MM.1S (cell line): ENCODE results near the gene HAGHL.
"Not testable (repeated sequence)": the region's sequence is repeated elsewhere in the genome, so short reads cannot be mapped to it uniquely, and the experiment has no call there.

Experiments used
- DNase-seq: peaks from one replicate; pipeline ENCODE4 v3.0.0-alpha.2; 2015
- H2AFZ ChIP-seq: fragments of 300-600 bp; sonication (generic); 2 replicates; pipeline ENCODE4 v1.6.0; 2016; ENCODE audit warnings: antibody characterized with exemption, low read length
- H3F3A ChIP-seq: fragments of 300-600 bp; sonication (generic); 2 replicates; pipeline ENCODE4 v1.6.1; 2016; ENCODE audit warnings: mild to moderate bottlenecking, antibody characterized with exemption, low read length, moderate library complexity, mixed read lengths; ENCODE audit not compliant: insufficient read depth
- H3K27ac ChIP-seq: fragments of 300-600 bp; sonication (generic); 2 replicates; pipeline ENCODE4 v1.5.1; 2016; ENCODE audit warnings: mild to moderate bottlenecking, low read length
- H3K27me3 ChIP-seq: fragments of 300-600 bp; sonication (generic); replicated peaks from 2 replicates; pipeline ENCODE4 v1.6.0; 2016; ENCODE audit warnings: low read length; ENCODE audit not compliant: insufficient read depth
- H3K36me3 ChIP-seq: fragments of 300-600 bp; sonication (generic); replicated peaks from 2 replicates; pipeline ENCODE4 v1.6.1; 2016; ENCODE audit warnings: mild to moderate bottlenecking, low read length, mixed read lengths; ENCODE audit not compliant: insufficient read depth
- H3K4me1 ChIP-seq: fragments of 300-600 bp; sonication (generic); 2 replicates; pipeline ENCODE4 v1.6.1; 2016; ENCODE audit warnings: low read length, mixed read lengths
- H3K4me2 ChIP-seq: fragments of 300-600 bp; sonication (generic); 2 replicates; pipeline ENCODE4 v1.6.0; 2016; ENCODE audit warnings: low read depth, low read length
- H3K4me3 ChIP-seq: fragments of 300-600 bp; sonication (generic); 2 replicates; pipeline ENCODE4 v1.5.1; 2016; ENCODE audit warnings: low read length, mixed read lengths
- H3K79me2 ChIP-seq: fragments of 300-600 bp; sonication (generic); 2 replicates; pipeline ENCODE4 v1.6.1; 2016; ENCODE audit warnings: mixed run types, low read length, mixed read lengths
- H3K9ac ChIP-seq: fragments of 300-600 bp; sonication (generic); 2 replicates; pipeline ENCODE4 v1.6.1; 2016; ENCODE audit warnings: low read length, mixed read lengths
- H3K9me2 ChIP-seq: fragments of 300-600 bp; sonication (generic); replicated peaks from 2 replicates; pipeline ENCODE4 v1.6.1; 2016; ENCODE audit warnings: mild to moderate bottlenecking, low read length, mixed read lengths; ENCODE audit not compliant: insufficient read depth
- H3K9me3 ChIP-seq: fragments of 300-600 bp; sonication (generic); replicated peaks from 2 replicates; pipeline ENCODE4 v1.6.1; 2016; ENCODE audit warnings: mild to moderate bottlenecking, low read length, mixed read lengths; ENCODE audit not compliant: insufficient read depth
- H4K20me1 ChIP-seq: fragments of 300-600 bp; sonication (generic); 2 replicates; pipeline ENCODE4 v1.6.1; 2016; ENCODE audit warnings: mild to moderate bottlenecking, low read length, moderate library complexity, mixed read lengths; ENCODE audit not compliant: insufficient read depth
- EZH2 ChIP-seq: fragments of 300-600 bp; sonication (generic); optimal IDR thresholded peaks from 2 replicates; pipeline ENCODE3; 2017; ENCODE audit warnings: low read depth, mild to moderate bottlenecking, antibody characterized with exemption, low read length, mixed read lengths
- EZH2phosphoT487 ChIP-seq: fragments of 300-600 bp; sonication (generic); IDR thresholded peaks from 2 replicates; pipeline ENCODE4 v1.6.1; 2018; ENCODE audit warnings: antibody characterized with exemption, low read length
- TF ChIP-seq, protein P1 (sequence below): fragments of 300-600 bp; sonication (generic); IDR thresholded peaks from 2 replicates; pipeline ENCODE4 v1.5.1; 2016; ENCODE audit warnings: antibody characterized with exemption, low read length, mixed read lengths

Gene HAGHL

DNA sequence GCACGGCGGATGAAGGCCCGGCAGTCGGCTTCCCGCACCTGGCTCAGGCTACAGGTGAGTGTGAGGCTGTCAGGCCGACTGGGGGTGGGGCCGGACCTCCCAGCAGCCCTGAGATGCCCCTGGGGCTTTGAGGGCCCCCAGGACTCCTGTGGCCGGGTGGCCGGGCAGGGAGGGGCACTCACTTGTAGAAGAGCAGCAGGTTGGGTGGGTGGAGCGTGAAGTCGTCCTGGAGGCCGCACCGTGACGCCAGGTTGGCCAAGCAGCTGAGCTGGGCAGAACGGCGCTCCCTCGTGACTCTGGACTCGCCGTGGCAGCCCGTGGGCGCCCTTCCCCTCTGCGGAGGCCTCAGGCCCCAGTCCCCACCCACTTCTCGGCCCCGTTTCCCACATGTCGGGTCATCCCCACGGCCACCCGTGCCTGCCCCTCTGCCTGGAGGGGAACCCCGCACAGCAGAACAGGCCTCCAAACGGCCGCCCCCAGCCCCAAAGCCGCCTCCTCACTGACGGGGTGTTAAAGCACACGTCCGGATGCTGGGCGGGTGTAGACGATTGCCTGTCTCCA lies 48.4 kb downstream of the HAGHL start:
- Histone ChIP-seq H3K4me2 (no peak overlapping the region), H3K27ac (no peak overlapping the region), H3K9me2 (no peaks in the 10 kb centered on the region), H3K4me1 (no peaks in the 10 kb centered on the region), H3K36me3 (no peaks in the 10 kb centered on the region), H3K4me3 (no peak overlapping the region), H3K9ac (no peak overlapping the region), H3K79me2 (no peaks in the 10 kb centered on the region), H3K27me3 (peaks cover 89% of the 10 kb centered on the region), H4K20me1 (no peaks in the 10 kb centered on the region), H3F3A (no peaks in the 10 kb centered on the region), H3K9me3 (no peaks in the 10 kb centered on the region), H2AFZ (no peak overlapping the region)
- TF ChIP-seq EZH2 (no peak), EZH2phosphoT487 (0 out of 2 replicates have a peak, but pooled peaks have one; percentile 53)
- DNase-seq = no peak

DNA sequence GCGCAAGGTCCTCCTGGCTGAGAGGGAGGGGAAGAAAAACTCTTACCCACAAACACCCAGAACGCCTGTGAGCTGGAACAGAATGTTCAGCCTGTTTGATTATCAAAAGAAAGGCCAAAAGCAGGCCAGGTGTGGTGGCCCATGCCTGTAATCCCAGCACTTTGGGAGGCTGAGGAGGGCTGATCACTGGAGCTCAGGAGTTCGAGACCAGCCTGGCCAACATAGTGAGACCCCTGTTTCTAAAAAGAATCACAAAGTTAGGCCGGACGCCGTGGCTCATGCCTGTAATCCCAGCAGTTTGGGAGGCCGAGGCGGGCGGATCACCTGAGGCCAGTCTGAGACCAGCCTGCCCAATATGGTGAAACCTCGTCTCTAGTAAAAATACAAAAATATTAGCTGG lies 49.4 kb downstream of the HAGHL start:
- H3K27me3 ChIP-seq = peaks cover 93% of the 10 kb centered on the region
- H3K27ac ChIP-seq, H3K4me3 ChIP-seq, H3K36me3 ChIP-seq, H3K79me2 ChIP-seq, H3K4me1 ChIP-seq, H4K20me1 ChIP-seq, H3K9me2 ChIP-seq, H3K9ac ChIP-seq, H3K4me2 ChIP-seq, H2AFZ ChIP-seq, DNase-seq, H3F3A ChIP-seq, H3K9me3 ChIP-seq: not testable (repeated sequence)

DNA sequence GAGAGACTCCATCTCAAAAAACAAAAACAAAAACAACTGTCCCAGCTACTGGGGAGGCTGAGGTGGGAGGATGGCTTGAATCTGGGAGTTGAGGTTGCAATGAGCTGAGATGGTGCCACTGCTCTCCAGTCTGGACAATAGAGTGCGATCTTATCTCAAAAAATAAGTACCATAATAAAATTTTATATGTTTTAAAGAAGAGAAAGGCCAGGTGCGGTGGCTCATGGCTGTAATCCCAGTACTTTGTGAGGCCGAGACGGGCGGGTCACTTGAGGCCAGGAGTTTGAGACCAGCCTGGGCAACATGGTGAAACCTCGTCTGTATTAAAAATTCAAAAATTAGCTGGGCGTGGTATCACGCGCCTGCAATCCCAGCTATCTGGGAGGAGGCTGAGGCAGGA lies 49.9 kb downstream of the HAGHL start:
- Histone ChIP-seq H2AFZ (no peak overlapping the region), H3K27ac (no peak overlapping the region), H3K4me2 (no peak overlapping the region), H3K4me1 (no peaks in the 10 kb centered on the region), H3F3A (no peaks in the 10 kb centered on the region), H4K20me1 (no peaks in the 10 kb centered on the region), H3K9me2 (no peaks in the 10 kb centered on the region), H3K27me3 (peaks cover 93% of the 10 kb centered on the region), H3K79me2 (no peaks in the 10 kb centered on the region), H3K9ac (no peak overlapping the region), H3K36me3 (no peaks in the 10 kb centered on the region), H3K4me3 (no peak overlapping the region), H3K9me3 (no peaks in the 10 kb centered on the region)
- TF ChIP-seq, protein P1, sequence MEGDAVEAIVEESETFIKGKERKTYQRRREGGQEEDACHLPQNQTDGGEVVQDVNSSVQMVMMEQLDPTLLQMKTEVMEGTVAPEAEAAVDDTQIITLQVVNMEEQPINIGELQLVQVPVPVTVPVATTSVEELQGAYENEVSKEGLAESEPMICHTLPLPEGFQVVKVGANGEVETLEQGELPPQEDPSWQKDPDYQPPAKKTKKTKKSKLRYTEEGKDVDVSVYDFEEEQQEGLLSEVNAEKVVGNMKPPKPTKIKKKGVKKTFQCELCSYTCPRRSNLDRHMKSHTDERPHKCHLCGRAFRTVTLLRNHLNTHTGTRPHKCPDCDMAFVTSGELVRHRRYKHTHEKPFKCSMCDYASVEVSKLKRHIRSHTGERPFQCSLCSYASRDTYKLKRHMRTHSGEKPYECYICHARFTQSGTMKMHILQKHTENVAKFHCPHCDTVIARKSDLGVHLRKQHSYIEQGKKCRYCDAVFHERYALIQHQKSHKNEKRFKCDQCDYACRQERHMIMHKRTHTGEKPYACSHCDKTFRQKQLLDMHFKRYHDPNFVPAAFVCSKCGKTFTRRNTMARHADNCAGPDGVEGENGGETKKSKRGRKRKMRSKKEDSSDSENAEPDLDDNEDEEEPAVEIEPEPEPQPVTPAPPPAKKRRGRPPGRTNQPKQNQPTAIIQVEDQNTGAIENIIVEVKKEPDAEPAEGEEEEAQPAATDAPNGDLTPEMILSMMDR = no peak
- TF ChIP-seq EZH2 (no peak), EZH2phosphoT487 (no peak)
- DNase-seq = no peak

DNA sequence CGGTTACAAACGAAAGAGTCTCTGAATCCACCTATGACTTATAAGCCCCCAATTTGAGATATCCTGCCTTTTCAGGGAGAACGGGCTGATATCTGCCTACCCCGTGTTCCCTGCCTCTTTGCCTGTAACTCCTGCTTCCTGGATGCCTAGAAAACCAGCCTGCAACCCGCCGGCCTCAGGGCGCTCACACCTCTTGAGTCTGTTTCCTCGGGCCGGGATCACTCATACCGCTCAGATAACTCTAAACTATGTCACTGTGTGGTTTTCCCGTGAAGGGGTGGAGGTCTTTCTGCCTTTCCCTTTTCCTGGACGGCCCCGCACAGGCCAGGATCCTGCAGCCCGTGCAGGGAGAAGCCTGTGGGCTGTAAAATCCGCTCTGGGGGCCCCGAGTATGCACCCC lies 50.9 kb downstream of the HAGHL start:
- Histone ChIP-seq H3F3A (no peaks in the 10 kb centered on the region), H3K4me2 (no peak overlapping the region), H3K4me3 (no peak overlapping the region)

More for the DNA sequence above, 50.9 kb downstream of the HAGHL start:
- no peak overlapping the region for H3K9ac ChIP-seq
- H3K79me2 ChIP-seq = no peaks in the 10 kb centered on the region
- H3K4me1 ChIP-seq = no peaks in the 10 kb centered on the region
- no peaks in the 10 kb centered on the region for H4K20me1 ChIP-seq
- H3K36me3 ChIP-seq = no peaks in the 10 kb centered on the region
- no peak for DNase-seq
- no peaks in the 10 kb centered on the region for H3K9me3 ChIP-seq
- H2AFZ ChIP-seq = no peak overlapping the region
- H3K27ac ChIP-seq = no peak overlapping the region
- TF ChIP-seq EZH2phosphoT487 = no peak
- TF ChIP-seq, protein P1 = no peak
- TF ChIP-seq EZH2 = peak; percentile 54
- H3K9me2 ChIP-seq = no peaks in the 10 kb centered on the region
- H3K27me3 ChIP-seq = peaks cover 97% of the 10 kb centered on the region
